CD4-positive, alpha-beta T cell (primary cell): Measurements from ENCODE around the gene MUC4. TPM values are rescaled to one million over a fixed set of nuclear protein-coding genes. Genes with fewer than 3 reads are reported as not detected.

Experiments used
- ATAC-seq: fragments of 200-7000 bp; cut with Tn5 transposase; one replicate; pipeline ENCODE4 v1.10.0; 2022; ENCODE audit warnings: mild to moderate bottlenecking; ENCODE audit not compliant: poor library complexity
- CTCF ChIA-PET: fragments of 350-600 bp; sonication (Branson Sonifier 250); formaldehyde crosslinking; loops from one replicate; lab custom pipeline; 2021; ENCODE audit warnings: antibody characterized with exemption, inconsistent platforms; lab: Charles Lee
- POLR2A ChIA-PET: fragments of 350-600 bp; sonication (Branson Sonifier 250); formaldehyde crosslinking; loops from one replicate; lab custom pipeline; 2021; ENCODE audit warnings: antibody characterized with exemption, inconsistent platforms; lab: Charles Lee
- DNase-seq, 14 experiments: peaks; one replicate each; pipeline ENCODE4 v3.0.0-alpha.2; 2013 to 2020; ENCODE audit warnings: mixed read lengths in 2 of 14
- H3K27ac ChIP-seq, 2 donors: one replicate each; pipeline versions ENCODE4 v1.5.1 to v1.7.0; 2013; ENCODE audit warnings: low read length in 2 of 2, low read depth in 1 of 2, mild to moderate bottlenecking in 1 of 2
- H3K27me3 ChIP-seq, 2 experiments: 1 replicate in 1 of 2; 2 replicates in 1 of 2; pipeline versions ENCODE4 v1.6.1 to v1.7.0; 2013; ENCODE audit warnings: low read length in 2 of 2, control low read depth in 1 of 2, mild to moderate bottlenecking in 1 of 2, moderate library complexity in 1 of 2; ENCODE audit not compliant: insufficient read depth in 2 of 2, control insufficient read depth in 1 of 2
- H3K36me3 ChIP-seq: one replicate; pipeline ENCODE4 v1.6.1; 2013; ENCODE audit warnings: low read length, control low read depth; ENCODE audit not compliant: insufficient read depth
- H3K4me1 ChIP-seq: one replicate; pipeline ENCODE4 v1.6.1; 2013; ENCODE audit warnings: low read length, control low read depth; ENCODE audit not compliant: insufficient read depth
- H3K4me3 ChIP-seq: one replicate; pipeline ENCODE4 v1.5.1; 2013; ENCODE audit warnings: mild to moderate bottlenecking, low read length, moderate library complexity
- H3K9me3 ChIP-seq, 2 experiments: 1 replicate in 1 of 2; 2 replicates in 1 of 2; pipeline versions ENCODE4 v1.6.1 to v1.7.0; 2013; ENCODE audit warnings: low read length in 2 of 2, mild to moderate bottlenecking in 2 of 2, control low read depth in 1 of 2, moderate library complexity in 1 of 2; ENCODE audit not compliant: control insufficient read depth in 1 of 2, insufficient read depth in 1 of 2
- H3K27ac Mint-ChIP-seq: one replicate; pipeline ENCODE4 v1.8.0; 2020; ENCODE audit warnings: mixed read lengths
- H3K27me3 Mint-ChIP-seq: one replicate; pipeline ENCODE4 v1.8.0; 2021; ENCODE audit warnings: mixed read lengths
- H3K36me3 Mint-ChIP-seq: one replicate; pipeline ENCODE4 v1.8.0; 2021; ENCODE audit warnings: low read depth, mixed read lengths
- H3K4me1 Mint-ChIP-seq: one replicate; pipeline ENCODE4 v1.8.0; 2021; ENCODE audit warnings: low read depth, mixed read lengths
- H3K4me3 Mint-ChIP-seq: one replicate; pipeline ENCODE4 v1.8.0; 2020; ENCODE audit warnings: mild to moderate bottlenecking, mixed read lengths
- H3K9me3 Mint-ChIP-seq: one replicate; pipeline ENCODE4 v1.8.0; 2020; ENCODE audit warnings: mixed read lengths
- CTCF ChIP-seq: fragments of 200-600 bp; IDR thresholded peaks from one replicate; pipeline ENCODE4 v1.8.0; 2022; ENCODE audit warnings: antibody characterized with exemption, mild to moderate bottlenecking
- intact Hi-C, 2 experiments: fragments of 100-400 bp; cut with DNase I in 1 of 2; cut with micrococcal nuclease in 1 of 2; formaldehyde crosslinking; loops; one replicate each; pipeline versions ENCODE4 v1.15.1 to v1.9.0; 2023 to 2025; cut with DNase I, micrococcal nuclease
- total RNA-seq, 174 experiments: library from RNA in 2 of 174; stranded (reverse) in 2 of 174; gene quantifications; one replicate each; pipeline ENCODE4 v1.2.3 and lab custom pipeline; 2021 to 2026

The MUC4 gene
- total RNA-seq, 2 experiments from 2014 or later, result not detected

GRCh38 chr3:195808741-195809290, 2.9 kb downstream of the MUC4 start:
- H3K36me3 ChIP-seq, result no peaks in the 10 kb centered on the region
- no peak for TF ChIP-seq CTCF
- H3K4me1 ChIP-seq, result peaks cover 25% of the 10 kb centered on the region
- DNase-seq, result no peak
- ChIA-PET POLR2A (no interaction called here), CTCF (no interaction called here)
- Mint-ChIP-seq H3K9me3 (no peaks in the 10 kb centered on the region), H3K27ac (no peak overlapping the region), H3K4me1 (peaks cover 27% of the 10 kb centered on the region), H3K27me3 (peaks cover 8% of the 10 kb centered on the region), H3K4me3 (no peak overlapping the region), H3K36me3 (no peaks in the 10 kb centered on the region)
- no peaks in the 10 kb centered on the region for H3K9me3 ChIP-seq
- no peaks in the 10 kb centered on the region for H3K27me3 ChIP-seq
- no peak for ATAC-seq
- no peak overlapping the region for H3K27ac ChIP-seq
- H3K4me3 ChIP-seq, result no peak overlapping the region
- intact Hi-C loops, result no loop called here

- Histone ChIP-seq H3K36me3 (no peaks in the 10 kb centered on the region), H3K27me3 (no peaks in the 10 kb centered on the region), H3K27ac (no peak overlapping the region), H3K4me3 (no peak overlapping the region), H3K9me3 (no peaks in the 10 kb centered on the region), H3K4me1 (peaks cover 36% of the 10 kb centered on the region)
- CTCF ChIA-PET, result no interaction called here
- DNase-seq, result no peak
- peaks cover 12% of the 10 kb centered on the region for H3K27me3 Mint-ChIP-seq
- no peaks in the 10 kb centered on the region for H3K9me3 Mint-ChIP-seq
- ATAC-seq, result no peak
- no peak for TF ChIP-seq CTCF
- no peak overlapping the region for H3K4me3 Mint-ChIP-seq
- H3K27ac Mint-ChIP-seq, result no peak overlapping the region
- no peaks in the 10 kb centered on the region for H3K36me3 Mint-ChIP-seq
- intact Hi-C loops, result no loop called here
- POLR2A ChIA-PET, result no interaction called here
- H3K4me1 Mint-ChIP-seq, result peaks cover 38% of the 10 kb centered on the region
Observed at GRCh38 chr3:195807681-195808121, 4.0 kb downstream of the MUC4 start.

- no peak overlapping the region for H3K4me3 Mint-ChIP-seq
- Histone ChIP-seq H3K27ac (no peak overlapping the region), H3K4me3 (no peak overlapping the region), H3K27me3 (no peaks in the 10 kb centered on the region), H3K4me1 (peaks cover 44% of the 10 kb centered on the region), H3K9me3 (no peaks in the 10 kb centered on the region), H3K36me3 (no peaks in the 10 kb centered on the region)
- H3K36me3 Mint-ChIP-seq, result no peaks in the 10 kb centered on the region
- H3K27ac Mint-ChIP-seq, result no peak overlapping the region
- POLR2A ChIA-PET, result no interaction called here
- CTCF ChIA-PET, result no interaction called here
- TF ChIP-seq CTCF, result no peak
- ATAC-seq (no peak), DNase-seq (no peak)
- H3K4me1 Mint-ChIP-seq, result peaks cover 46% of the 10 kb centered on the region
- H3K9me3 Mint-ChIP-seq, result no peaks in the 10 kb centered on the region
- intact Hi-C loops, result no loop called here
- peaks cover 12% of the 10 kb centered on the region for H3K27me3 Mint-ChIP-seq
Observed at GRCh38 chr3:195806916-195807231, 4.9 kb downstream of the MUC4 start.
